ENCODE measurements around the gene HIPK1. TPM values are rescaled to one million over a fixed set of nuclear protein-coding genes. Genes with fewer than 3 reads are reported as not detected.

Gene HIPK1
- total RNA-seq, 2 experiments from 2014 or later, result 89.3 to 92.7 TPM

DNA sequence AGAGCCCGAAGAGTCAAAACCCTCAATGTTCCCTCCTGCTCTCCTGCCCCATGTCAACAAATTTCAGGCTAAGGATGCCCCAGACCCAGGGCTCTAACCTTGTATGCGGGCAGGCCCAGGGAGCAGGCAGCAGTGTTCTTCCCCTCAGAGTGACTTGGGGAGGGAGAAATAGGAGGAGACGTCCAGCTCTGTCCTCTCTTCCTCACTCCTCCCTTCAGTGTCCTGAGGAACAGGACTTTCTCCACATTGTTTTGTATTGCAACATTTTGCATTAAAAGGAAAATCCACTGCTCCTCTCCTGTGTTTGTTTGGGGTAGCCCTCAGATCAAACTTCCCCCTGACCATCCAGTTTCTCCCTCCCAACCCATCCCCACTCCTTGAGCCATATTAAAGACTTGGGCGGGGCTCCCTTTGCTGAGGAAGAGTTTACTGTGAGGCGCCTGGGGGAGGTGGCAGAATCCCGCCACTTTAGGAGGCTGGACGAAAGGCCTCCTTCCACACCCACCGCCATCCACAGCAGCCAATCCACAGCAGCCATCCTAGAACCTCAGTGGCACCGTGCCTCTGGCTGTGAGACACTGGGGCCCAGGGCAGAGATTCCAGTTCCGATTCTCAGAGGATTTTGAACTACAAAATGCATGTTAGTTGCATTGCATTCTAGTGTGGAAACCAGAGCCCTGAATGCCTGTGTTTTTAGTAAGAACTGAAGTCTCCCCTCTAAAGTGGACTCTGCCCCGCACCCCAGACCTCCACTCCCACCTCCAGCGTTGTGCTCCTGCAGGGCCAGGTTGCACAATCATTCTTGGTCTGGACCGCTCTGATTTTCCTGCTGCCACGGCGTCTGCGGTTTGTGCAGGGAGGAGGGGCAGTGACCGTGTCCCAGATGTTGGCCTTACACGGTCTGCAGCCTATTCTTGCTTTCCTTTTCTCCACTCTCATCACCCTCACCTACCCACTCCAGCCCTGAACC lies 53.1 kb downstream of the HIPK1 start:
- Mint-ChIP-seq H3K4me1 (ENCODE audit: low read depth) (peaks cover 20% of the 10 kb centered on the region), H3K9me3 (ENCODE audit: insufficient read depth) (no peaks in the 10 kb centered on the region), H3K27me3 (ENCODE audit: low read depth) (no peaks in the 10 kb centered on the region), H3K36me3 (ENCODE audit: low read depth) (peaks cover 7% of the 10 kb centered on the region), H3K27ac (no peak overlapping the region), H3K4me3 (no peak overlapping the region)
- DNase-seq, result no peak
- ChIA-PET CTCF (interaction anchor here (0.9 kb wide), 1 partner anchor 11 kb away, joined by 3 read pairs; no protein-coding TSS in a partner anchor), POLR2A (no interaction called here)
- ATAC-seq, result no peak

DNA sequence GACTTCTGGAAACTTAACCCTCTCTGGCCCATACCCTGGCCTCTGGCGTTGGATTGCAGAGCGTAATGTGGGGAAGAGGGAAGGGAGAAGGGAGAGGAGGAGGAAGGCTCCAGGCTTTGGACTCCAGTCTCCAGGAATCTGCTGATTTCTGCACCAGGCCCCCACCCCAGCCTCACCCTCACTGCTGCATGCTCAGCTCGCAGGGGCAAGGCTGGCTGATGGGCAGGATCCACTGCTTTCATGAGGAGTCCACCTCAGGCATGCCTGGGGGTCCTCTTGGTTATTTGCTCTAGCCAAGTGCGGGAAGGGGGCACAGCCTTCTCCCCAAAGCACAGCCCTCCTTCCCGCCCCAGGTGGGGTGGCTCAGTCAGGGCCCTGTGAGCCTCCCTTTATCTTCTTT lies 53.8 kb downstream of the HIPK1 start:
- ChIA-PET POLR2A (no interaction called here), CTCF (no interaction called here)
- H3K27ac Mint-ChIP-seq, result no peak overlapping the region
- no peaks in the 10 kb centered on the region for H3K9me3 Mint-ChIP-seq (ENCODE audit: insufficient read depth)
- peaks cover 5% of the 10 kb centered on the region for H3K36me3 Mint-ChIP-seq (ENCODE audit: low read depth)
- no peaks in the 10 kb centered on the region for H3K27me3 Mint-ChIP-seq (ENCODE audit: low read depth)
- peaks cover 15% of the 10 kb centered on the region for H3K4me1 Mint-ChIP-seq (ENCODE audit: low read depth)
- DNase-seq, result no peak
- H3K4me3 Mint-ChIP-seq, result no peak overlapping the region
- ATAC-seq, result no peak

GRCh38 chr1:113983391-113983790 lies 54.3 kb downstream of the HIPK1 start:
- POLR2A ChIA-PET, result no interaction called here
- CTCF ChIA-PET, result no interaction called here
- H3K27me3 Mint-ChIP-seq (ENCODE audit: low read depth), result no peaks in the 10 kb centered on the region
- no peak overlapping the region for H3K4me3 Mint-ChIP-seq
- no peak overlapping the region for H3K27ac Mint-ChIP-seq
- peaks cover 2% of the 10 kb centered on the region for H3K36me3 Mint-ChIP-seq (ENCODE audit: low read depth)
- no peak for DNase-seq
- peaks cover 11% of the 10 kb centered on the region for H3K4me1 Mint-ChIP-seq (ENCODE audit: low read depth)
- H3K9me3 Mint-ChIP-seq (ENCODE audit: insufficient read depth), result no peaks in the 10 kb centered on the region
- ATAC-seq, result no peak

GRCh38 chr1:113983826-113984225 lies 54.7 kb downstream of the HIPK1 start:
- ChIA-PET POLR2A (no interaction called here), CTCF (no interaction called here)
- no peak for ATAC-seq
- H3K9me3 Mint-ChIP-seq (ENCODE audit: insufficient read depth), result no peaks in the 10 kb centered on the region
- no peak for DNase-seq
- peaks cover 2% of the 10 kb centered on the region for H3K36me3 Mint-ChIP-seq (ENCODE audit: low read depth)
- H3K27me3 Mint-ChIP-seq (ENCODE audit: low read depth), result no peaks in the 10 kb centered on the region
- H3K27ac Mint-ChIP-seq, result no peak overlapping the region
- peaks cover 7% of the 10 kb centered on the region for H3K4me1 Mint-ChIP-seq (ENCODE audit: low read depth)
- no peak overlapping the region for H3K4me3 Mint-ChIP-seq

DNA sequence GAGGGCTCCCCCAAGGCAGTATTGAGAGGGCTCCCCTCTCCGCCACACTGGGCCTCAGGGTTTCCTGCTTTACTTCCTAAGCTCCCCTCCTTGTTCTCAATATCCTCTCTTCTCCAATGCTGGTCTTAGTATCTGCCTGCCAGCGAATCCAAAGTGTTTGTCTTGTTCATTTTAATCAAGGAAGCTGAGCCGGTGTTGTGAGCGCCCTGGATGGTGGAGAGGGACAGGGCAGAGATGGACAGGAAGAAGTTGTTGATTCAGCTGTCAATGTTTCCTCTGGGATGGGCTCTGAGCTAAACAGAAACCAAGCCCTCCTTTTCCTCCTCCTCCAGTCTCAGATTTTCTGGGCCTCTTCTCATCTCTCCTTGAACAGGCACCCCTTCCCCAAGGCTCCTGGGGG lies 55.6 kb downstream of the HIPK1 start:
- ATAC-seq (no peak), DNase-seq (no peak)
- Mint-ChIP-seq H3K9me3 (ENCODE audit: insufficient read depth) (no peaks in the 10 kb centered on the region), H3K27me3 (ENCODE audit: low read depth) (peaks cover 3% of the 10 kb centered on the region), H3K4me3 (no peak overlapping the region), H3K4me1 (ENCODE audit: low read depth) (peaks cover 6% of the 10 kb centered on the region), H3K36me3 (ENCODE audit: low read depth) (peaks cover 2% of the 10 kb centered on the region), H3K27ac (no peak overlapping the region)
- CTCF ChIA-PET, result interaction anchor here (1.1 to 2.0 kb wide), 2 partner anchors 12 to 298 kb away, joined by 3 to 5 read pairs; no protein-coding TSS in a partner anchor
- POLR2A ChIA-PET, result no interaction called here

GRCh38 chr1:113986802-113987201 lies 57.7 kb downstream of the HIPK1 start:
- ChIA-PET CTCF (no interaction called here), POLR2A (no interaction called here)
- H3K27ac Mint-ChIP-seq, result no peak overlapping the region
- no peaks in the 10 kb centered on the region for H3K36me3 Mint-ChIP-seq (ENCODE audit: low read depth)
- DNase-seq (no peak), ATAC-seq (no peak)
- H3K27me3 Mint-ChIP-seq (ENCODE audit: low read depth), result peaks cover 4% of the 10 kb centered on the region
- H3K9me3 Mint-ChIP-seq (ENCODE audit: insufficient read depth), result no peaks in the 10 kb centered on the region
- no peak overlapping the region for H3K4me3 Mint-ChIP-seq
- peaks cover 6% of the 10 kb centered on the region for H3K4me1 Mint-ChIP-seq (ENCODE audit: low read depth)

- Mint-ChIP-seq H3K4me3 (no peak overlapping the region), H3K36me3 (ENCODE audit: low read depth) (no peaks in the 10 kb centered on the region), H3K9me3 (ENCODE audit: insufficient read depth) (no peaks in the 10 kb centered on the region), H3K27ac (no peak overlapping the region), H3K4me1 (ENCODE audit: low read depth) (peaks cover 5% of the 10 kb centered on the region), H3K27me3 (ENCODE audit: low read depth) (peaks cover 4% of the 10 kb centered on the region)
- CTCF ChIA-PET, result no interaction called here
- POLR2A ChIA-PET, result no interaction called here
- no peak for ATAC-seq
- DNase-seq, result no peak
Observed at GRCh38 chr1:113987259-113987658, 58.1 kb downstream of the HIPK1 start.

DNA sequence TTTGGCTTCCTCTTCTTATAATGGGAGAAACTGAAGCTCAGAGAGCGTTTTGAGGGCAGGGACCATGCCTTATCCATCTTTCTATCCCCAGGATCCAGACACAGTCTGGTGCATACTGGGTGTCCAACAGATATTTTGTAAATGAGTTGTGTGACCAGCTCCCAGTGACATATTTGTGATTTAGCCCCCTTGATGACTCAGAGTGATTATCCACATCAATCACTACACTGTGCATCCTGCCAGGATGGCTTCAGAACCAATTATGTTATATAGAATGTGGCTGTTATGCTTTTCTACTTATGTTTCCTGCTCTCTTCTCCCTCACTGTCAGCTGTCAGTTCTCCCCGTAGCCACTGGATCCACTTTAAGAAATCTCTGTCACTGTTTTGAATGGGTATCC lies 61.4 kb downstream of the HIPK1 start:
- Mint-ChIP-seq H3K27me3 (ENCODE audit: low read depth) (peaks cover 4% of the 10 kb centered on the region), H3K27ac (no peak overlapping the region), H3K9me3 (ENCODE audit: insufficient read depth) (peaks cover 15% of the 10 kb centered on the region), H3K4me1 (ENCODE audit: low read depth) (no peaks in the 10 kb centered on the region), H3K4me3 (no peak overlapping the region), H3K36me3 (ENCODE audit: low read depth) (peaks cover 9% of the 10 kb centered on the region)
- DNase-seq (peak; percentile 9), ATAC-seq (no peak)
- POLR2A ChIA-PET, result no interaction called here
- CTCF ChIA-PET, result interaction anchor here (2.4 kb wide), 1 partner anchor 12 kb away, joined by 8 read pairs; the partner anchor contains the start of gene OLFML3

- Mint-ChIP-seq H3K9me3 (ENCODE audit: insufficient read depth) (peaks cover 17% of the 10 kb centered on the region), H3K36me3 (ENCODE audit: low read depth) (peaks cover 10% of the 10 kb centered on the region), H3K27ac (no peak overlapping the region), H3K4me1 (ENCODE audit: low read depth) (no peaks in the 10 kb centered on the region), H3K27me3 (ENCODE audit: low read depth) (peaks cover 4% of the 10 kb centered on the region), H3K4me3 (no peak overlapping the region)
- POLR2A ChIA-PET, result no interaction called here
- CTCF ChIA-PET, result interaction anchor here (2.4 kb wide), 1 partner anchor 12 kb away, joined by 8 read pairs; the partner anchor contains the start of gene OLFML3
- DNase-seq, result no peak
- no peak for ATAC-seq
Observed at GRCh38 chr1:113990961-113991360, 61.8 kb downstream of the HIPK1 start.

DNA sequence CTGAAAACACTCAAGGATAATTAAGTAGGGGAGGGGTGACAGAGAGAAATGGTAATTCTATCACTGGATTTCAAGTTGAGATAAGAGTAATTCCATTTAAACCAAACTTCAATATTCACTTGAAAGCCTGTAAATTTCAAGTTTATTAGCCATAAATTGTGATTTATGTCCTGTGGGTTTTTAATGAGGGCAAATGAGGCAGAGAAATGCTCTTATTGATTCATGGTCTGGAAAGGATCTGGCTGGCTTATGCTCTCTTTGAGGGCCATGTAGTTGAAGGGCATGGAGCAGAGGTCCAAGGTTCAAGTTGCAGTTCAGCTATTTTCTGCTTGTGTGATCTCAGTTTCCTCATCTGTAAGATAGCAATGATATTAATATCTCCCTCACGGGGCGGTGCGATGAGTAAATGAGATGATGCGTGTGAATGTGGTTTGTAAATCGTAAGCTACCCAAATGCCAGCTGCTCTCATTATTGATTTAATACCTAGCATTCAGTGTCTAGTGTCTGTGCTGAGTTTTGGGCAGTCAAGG lies 62.4 kb downstream of the HIPK1 start:
- Mint-ChIP-seq H3K36me3 (ENCODE audit: low read depth) (peaks cover 10% of the 10 kb centered on the region), H3K27me3 (ENCODE audit: low read depth) (peaks cover 4% of the 10 kb centered on the region), H3K9me3 (ENCODE audit: insufficient read depth) (peaks cover 17% of the 10 kb centered on the region), H3K27ac (no peak overlapping the region), H3K4me3 (no peak overlapping the region), H3K4me1 (ENCODE audit: low read depth) (no peaks in the 10 kb centered on the region)
- POLR2A ChIA-PET, result no interaction called here
- CTCF ChIA-PET, result interaction anchor here (1.1 kb wide), 1 partner anchor 13 kb away, joined by 4 read pairs; no protein-coding TSS in a partner anchor
- ATAC-seq, result no peak
- peak; percentile 1 for DNase-seq

DNA sequence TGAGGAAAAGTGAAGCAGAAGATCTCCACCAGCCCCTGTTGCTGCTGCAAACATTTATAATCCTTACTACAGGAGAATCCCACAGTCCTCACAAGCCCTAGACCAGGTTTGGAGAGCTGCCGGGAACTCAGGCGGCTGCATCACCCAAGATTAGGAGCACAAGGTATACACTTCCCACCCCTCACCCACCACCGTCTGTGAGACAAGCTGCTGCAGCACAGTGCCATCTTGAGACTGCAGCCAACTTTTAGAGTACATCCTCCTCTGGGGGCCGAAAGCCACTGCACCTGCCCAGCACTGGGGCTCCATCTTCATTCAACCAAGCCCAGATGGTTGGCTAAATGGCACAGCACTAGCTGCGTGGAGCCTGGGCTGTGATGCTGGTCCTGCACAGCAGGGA lies 63.9 kb downstream of the HIPK1 start:
- no peaks in the 10 kb centered on the region for H3K4me1 Mint-ChIP-seq (ENCODE audit: low read depth)
- H3K27ac Mint-ChIP-seq, result no peak overlapping the region
- CTCF ChIA-PET, result interaction anchor here (1.1 kb wide), 1 partner anchor 12 kb away, joined by 3 read pairs; no protein-coding TSS in a partner anchor
- POLR2A ChIA-PET, result interaction anchor here (0.6 kb wide), 1 partner anchor 384 kb away, joined by 3 read pairs; no protein-coding TSS in a partner anchor
- H3K4me3 Mint-ChIP-seq, result no peak overlapping the region
- H3K36me3 Mint-ChIP-seq (ENCODE audit: low read depth), result peaks cover 10% of the 10 kb centered on the region
- H3K27me3 Mint-ChIP-seq (ENCODE audit: low read depth), result peaks cover 4% of the 10 kb centered on the region
- DNase-seq (no peak), ATAC-seq (no peak)
- peaks cover 22% of the 10 kb centered on the region for H3K9me3 Mint-ChIP-seq (ENCODE audit: insufficient read depth)

DNA sequence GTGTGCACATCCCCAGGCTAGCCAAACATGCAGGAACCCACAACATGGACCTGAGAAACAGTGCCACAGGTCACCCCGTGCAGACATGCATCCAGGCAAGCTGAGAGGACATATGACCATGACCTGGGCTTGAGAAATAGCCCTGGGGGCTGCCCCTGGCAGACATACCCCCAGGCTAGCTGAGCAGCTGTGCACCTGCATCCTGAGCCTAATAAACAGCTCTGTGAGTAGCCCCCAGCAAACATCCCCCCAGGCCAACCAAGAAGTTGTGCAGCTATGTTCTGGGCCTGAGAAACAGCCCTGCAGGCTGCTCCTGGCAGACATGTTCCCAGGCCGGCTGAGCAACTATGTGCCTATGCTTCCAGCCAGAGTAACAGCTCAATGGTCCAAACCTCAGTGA lies 64.6 kb downstream of the HIPK1 start:
- Mint-ChIP-seq H3K27me3 (ENCODE audit: low read depth) (peaks cover 9% of the 10 kb centered on the region), H3K4me3 (no peak overlapping the region), H3K4me1 (ENCODE audit: low read depth) (no peaks in the 10 kb centered on the region), H3K27ac (no peak overlapping the region), H3K9me3 (ENCODE audit: insufficient read depth) (peaks cover 22% of the 10 kb centered on the region), H3K36me3 (ENCODE audit: low read depth) (peaks cover 10% of the 10 kb centered on the region)
- ChIA-PET POLR2A (no interaction called here), CTCF (interaction anchor here (1.1 kb wide), 1 partner anchor 12 kb away, joined by 3 read pairs; no protein-coding TSS in a partner anchor)
- ATAC-seq, result no peak
- DNase-seq, result no peak
